Astrocyte (in vitro differentiated cells and primary cell): ENCODE results near the gene TRPV5. TPM values are rescaled to one million over a fixed set of nuclear protein-coding genes. Genes with fewer than 3 reads are reported as not detected.

ENCODE experiments used
- DNase-seq: peaks from one replicate; pipeline ENCODE4 v3.0.0-alpha.2; 2010; ENCODE audit warnings: low read depth
- FAIRE-seq: peaks from 2 replicates; lab custom pipeline; 2011; peaks lifted over from hg19 to GRCh38; lab: Jason Lieb, UNC
- H2AFZ ChIP-seq: 2 replicates; pipeline ENCODE4 v1.6.0; 2012; ENCODE audit warnings: low read depth, low read length, inconsistent platforms
- H3K27ac ChIP-seq: 2 replicates; pipeline ENCODE4 v1.5.1; 2011; ENCODE audit warnings: low read depth, low read length, inconsistent platforms
- H3K27me3 ChIP-seq: 2 replicates; pipeline ENCODE4 v1.6.0; 2011; ENCODE audit warnings: low read length, inconsistent platforms; ENCODE audit not compliant: insufficient read depth
- H3K36me3 ChIP-seq: 2 replicates; pipeline ENCODE4 v1.5.1; 2011; ENCODE audit warnings: low read length, inconsistent platforms; ENCODE audit not compliant: insufficient read depth
- H3K4me1 ChIP-seq: 2 replicates; pipeline ENCODE4 v1.5.1; 2011; ENCODE audit warnings: low read length, inconsistent platforms; ENCODE audit not compliant: insufficient read depth
- H3K4me2 ChIP-seq: 2 replicates; pipeline ENCODE4 v1.6.0; 2012; ENCODE audit warnings: low read length, inconsistent platforms
- H3K4me3 ChIP-seq: 2 replicates; pipeline ENCODE4 v1.5.1; 2011; ENCODE audit warnings: low read depth, mild to moderate bottlenecking, low read length, inconsistent platforms; ENCODE audit not compliant: insufficient read depth
- H3K79me2 ChIP-seq: 2 replicates; pipeline ENCODE4 v1.6.0; 2012; ENCODE audit warnings: mild to moderate bottlenecking, low read length, inconsistent platforms; ENCODE audit not compliant: insufficient read depth
- H3K9ac ChIP-seq: 2 replicates; pipeline ENCODE4 v1.6.0; 2012; ENCODE audit warnings: mild to moderate bottlenecking, low read length, inconsistent platforms
- H3K9me3 ChIP-seq: 2 replicates; pipeline ENCODE4 v1.5.1; 2012; ENCODE audit warnings: low read depth, mild to moderate bottlenecking, low read length, inconsistent platforms; ENCODE audit not compliant: insufficient read depth
- H4K20me1 ChIP-seq: 2 replicates; pipeline ENCODE4 v1.6.0; 2012; ENCODE audit warnings: low read length, inconsistent platforms; ENCODE audit not compliant: insufficient read depth
- H3K27ac Mint-ChIP-seq: one replicate; pipeline ENCODE4 v1.8.0; 2021; ENCODE audit warnings: mild to moderate bottlenecking, mixed read lengths; ENCODE audit not compliant: unreplicated experiment
- H3K27me3 Mint-ChIP-seq: one replicate; pipeline ENCODE4 v1.8.0; 2021; ENCODE audit warnings: low read depth, mixed read lengths; ENCODE audit not compliant: unreplicated experiment
- H3K36me3 Mint-ChIP-seq: one replicate; pipeline ENCODE4 v1.8.0; 2021; ENCODE audit warnings: low read depth, mixed read lengths; ENCODE audit not compliant: unreplicated experiment
- H3K4me1 Mint-ChIP-seq: one replicate; pipeline ENCODE4 v1.8.0; 2021; ENCODE audit warnings: low read depth, mixed read lengths; ENCODE audit not compliant: unreplicated experiment
- H3K4me3 Mint-ChIP-seq: one replicate; pipeline ENCODE4 v1.8.0; 2021; ENCODE audit warnings: mild to moderate bottlenecking, moderate library complexity, mixed read lengths; ENCODE audit not compliant: unreplicated experiment
- H3K9me3 Mint-ChIP-seq: one replicate; pipeline ENCODE4 v1.8.0; 2021; ENCODE audit warnings: mild to moderate bottlenecking, mixed read lengths; ENCODE audit not compliant: unreplicated experiment
- EZH2 ChIP-seq: IDR thresholded peaks from 2 replicates; pipeline ENCODE4 v1.6.1; 2012; ENCODE audit warnings: mild to moderate bottlenecking, low read length, inconsistent platforms; ENCODE audit not compliant: insufficient read depth
- total RNA-seq: library from RNA; stranded (reverse); gene quantifications from 2 replicates; pipeline ENCODE4 v1.2.1, GENCODE V29; 2021
- TF ChIP-seq, protein P1 (sequence below): IDR thresholded peaks from 2 replicates; pipeline ENCODE4 v1.5.1; 2011; ENCODE audit warnings: low read depth, mild to moderate bottlenecking, inconsistent platforms, low read length, moderate library complexity; ENCODE audit not compliant: insufficient read depth

The TRPV5 gene
- total RNA-seq, 1 donor from 2014 or later: not detected

DNA sequence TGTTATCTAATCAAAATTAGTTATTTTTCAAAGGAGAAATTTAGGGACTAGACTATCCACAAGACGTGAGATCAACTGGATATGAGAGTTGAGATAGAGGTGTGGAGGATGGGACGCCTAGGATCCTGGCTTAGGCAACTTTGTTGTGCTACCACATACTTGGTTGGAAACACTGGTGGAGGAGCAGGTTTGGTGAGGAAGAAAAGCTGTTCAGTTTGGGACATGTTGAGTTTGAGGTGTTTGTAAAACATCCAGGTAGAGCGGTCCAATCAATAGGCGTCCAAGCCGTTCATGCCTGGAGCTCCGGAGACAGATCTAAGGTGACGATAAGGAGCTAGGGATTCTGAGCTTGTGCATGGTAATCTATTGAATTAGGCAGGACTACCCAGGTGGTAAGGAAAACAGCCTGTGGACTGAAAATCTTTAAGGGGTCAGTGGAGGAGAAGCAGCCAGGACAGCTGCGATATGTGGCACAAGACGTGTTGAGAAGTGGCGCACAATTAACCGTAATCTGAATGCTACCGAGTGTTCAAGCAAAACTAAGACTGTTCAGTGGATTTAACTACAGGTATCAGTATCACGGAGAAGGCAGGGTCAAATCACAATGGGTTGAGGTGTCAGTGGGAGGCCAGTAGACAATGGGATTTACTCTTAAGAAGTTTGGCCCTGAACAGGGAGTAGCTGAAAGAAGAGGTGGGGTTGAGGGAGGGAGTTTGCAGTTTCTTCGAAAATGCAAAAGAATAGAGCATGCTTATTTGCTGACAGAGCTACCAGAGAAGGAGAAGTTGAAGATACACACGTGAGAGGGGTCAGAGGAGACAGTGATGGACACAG lies 31.9 kb downstream of the TRPV5 start:
- DNase-seq (no peak), FAIRE-seq (no peak)
- no peak overlapping the region for H2AFZ ChIP-seq
- H3K4me2 ChIP-seq: no peak overlapping the region
- Mint-ChIP-seq H3K9me3 (peaks cover 7% of the 10 kb centered on the region), H3K27ac (no peak overlapping the region), H3K4me1 (no peaks in the 10 kb centered on the region), H3K36me3 (peaks cover 4% of the 10 kb centered on the region), H3K4me3 (no peak overlapping the region), H3K27me3 (peaks cover 25% of the 10 kb centered on the region)
- H3K27me3 ChIP-seq: no peaks in the 10 kb centered on the region
- H3K4me1 ChIP-seq: no peaks in the 10 kb centered on the region
- H3K9ac ChIP-seq: no peak overlapping the region
- peaks cover 4% of the 10 kb centered on the region for H3K9me3 ChIP-seq
- H4K20me1 ChIP-seq: no peaks in the 10 kb centered on the region
- no peaks in the 10 kb centered on the region for H3K79me2 ChIP-seq
- H3K27ac ChIP-seq: no peak overlapping the region
- TF ChIP-seq EZH2: no peak
- TF ChIP-seq, protein P1, sequence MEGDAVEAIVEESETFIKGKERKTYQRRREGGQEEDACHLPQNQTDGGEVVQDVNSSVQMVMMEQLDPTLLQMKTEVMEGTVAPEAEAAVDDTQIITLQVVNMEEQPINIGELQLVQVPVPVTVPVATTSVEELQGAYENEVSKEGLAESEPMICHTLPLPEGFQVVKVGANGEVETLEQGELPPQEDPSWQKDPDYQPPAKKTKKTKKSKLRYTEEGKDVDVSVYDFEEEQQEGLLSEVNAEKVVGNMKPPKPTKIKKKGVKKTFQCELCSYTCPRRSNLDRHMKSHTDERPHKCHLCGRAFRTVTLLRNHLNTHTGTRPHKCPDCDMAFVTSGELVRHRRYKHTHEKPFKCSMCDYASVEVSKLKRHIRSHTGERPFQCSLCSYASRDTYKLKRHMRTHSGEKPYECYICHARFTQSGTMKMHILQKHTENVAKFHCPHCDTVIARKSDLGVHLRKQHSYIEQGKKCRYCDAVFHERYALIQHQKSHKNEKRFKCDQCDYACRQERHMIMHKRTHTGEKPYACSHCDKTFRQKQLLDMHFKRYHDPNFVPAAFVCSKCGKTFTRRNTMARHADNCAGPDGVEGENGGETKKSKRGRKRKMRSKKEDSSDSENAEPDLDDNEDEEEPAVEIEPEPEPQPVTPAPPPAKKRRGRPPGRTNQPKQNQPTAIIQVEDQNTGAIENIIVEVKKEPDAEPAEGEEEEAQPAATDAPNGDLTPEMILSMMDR: no peak
- no peaks in the 10 kb centered on the region for H3K36me3 ChIP-seq
- H3K4me3 ChIP-seq: no peak overlapping the region

DNA sequence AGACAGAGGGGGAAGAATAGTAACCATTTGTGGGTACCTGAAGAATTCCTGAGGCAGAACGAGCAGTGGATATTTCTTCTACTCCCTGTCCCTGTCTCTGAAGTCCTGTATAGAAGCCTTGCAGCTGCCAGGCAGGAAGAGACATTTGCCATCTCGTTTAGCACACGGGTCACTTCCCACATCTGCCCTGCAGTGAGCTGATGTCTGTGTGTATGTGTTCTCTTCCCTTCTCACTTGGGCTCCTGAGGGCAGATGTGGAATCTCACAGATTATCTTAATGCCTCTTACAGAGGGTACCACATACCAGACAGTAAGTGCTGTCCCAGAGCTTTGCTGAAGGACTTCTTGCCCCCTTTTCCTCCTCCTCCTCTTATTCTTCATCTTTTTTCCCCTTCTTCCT lies 33.9 kb downstream of the TRPV5 start:
- Histone ChIP-seq H4K20me1 (no peaks in the 10 kb centered on the region), H3K79me2 (no peaks in the 10 kb centered on the region), H3K4me2 (no peak overlapping the region), H3K9me3 (peaks cover 2% of the 10 kb centered on the region), H3K36me3 (no peaks in the 10 kb centered on the region), H3K27me3 (peaks cover 3% of the 10 kb centered on the region), H3K27ac (no peak overlapping the region), H3K4me3 (no peak overlapping the region), H3K9ac (no peak overlapping the region), H3K4me1 (no peaks in the 10 kb centered on the region), H2AFZ (no peak overlapping the region)
- FAIRE-seq (no peak), DNase-seq (no peak)
- Mint-ChIP-seq H3K36me3 (peaks cover 4% of the 10 kb centered on the region), H3K27ac (no peak overlapping the region), H3K9me3 (peaks cover 7% of the 10 kb centered on the region), H3K4me1 (no peaks in the 10 kb centered on the region), H3K27me3 (peaks cover 37% of the 10 kb centered on the region), H3K4me3 (no peak overlapping the region)
- no peak for TF ChIP-seq EZH2
- TF ChIP-seq, protein P1: no peak
